Measurements from ENCODE around the gene FH.

Gene FH

DNA sequence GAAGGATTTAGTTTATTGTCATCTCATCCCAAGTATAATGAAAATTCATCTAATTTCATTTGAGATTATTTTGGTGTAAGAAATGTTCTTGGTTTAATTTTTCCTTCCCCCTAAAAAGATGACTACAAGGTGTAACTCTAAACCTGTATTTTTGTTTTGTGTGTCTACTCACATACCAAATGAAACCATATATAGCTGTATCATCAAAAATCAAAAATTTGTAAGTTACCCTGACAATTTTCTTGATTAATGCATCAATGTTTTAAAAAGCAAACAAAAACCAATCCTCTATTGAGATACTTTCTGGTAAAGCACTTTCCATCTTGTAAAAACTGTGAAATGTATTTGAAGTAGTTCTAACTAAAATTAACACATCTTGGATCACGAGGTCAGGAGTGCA is 30.8 kb downstream of the FH start:
- ChIA-PET CTCF (no interaction called here), POLR2A (no interaction called here)
- Histone ChIP-seq H3K4me3 (ENCODE audit: low read depth, low read length) (no peak overlapping the region), H3K27ac (ENCODE audit: extremely low read depth, low read depth, low read length) (no peak overlapping the region), H3K4me1 (ENCODE audit: control insufficient read depth, insufficient read depth, low read length) (no peaks in the 10 kb centered on the region), H3K36me3 (ENCODE audit: control insufficient read depth in 2 of 2, insufficient read depth in 1 of 2, low read length in 2 of 2) (no peaks in the 10 kb centered on the region), H3K9me3 (ENCODE audit: control insufficient read depth, insufficient read depth, low read depth, low read length) (no peaks in the 10 kb centered on the region)
- TF ChIP-seq ZNF223 (tag by site-specific recombination; IDR thresholded peaks at IDR 0.05): no peak
- TF ChIP-seq ZNF560 (tag by site-specific recombination; IDR thresholded peaks at IDR 0.05; ENCODE audit: borderline replicate concordance): no peak
- TF ChIP-seq, protein P1, sequence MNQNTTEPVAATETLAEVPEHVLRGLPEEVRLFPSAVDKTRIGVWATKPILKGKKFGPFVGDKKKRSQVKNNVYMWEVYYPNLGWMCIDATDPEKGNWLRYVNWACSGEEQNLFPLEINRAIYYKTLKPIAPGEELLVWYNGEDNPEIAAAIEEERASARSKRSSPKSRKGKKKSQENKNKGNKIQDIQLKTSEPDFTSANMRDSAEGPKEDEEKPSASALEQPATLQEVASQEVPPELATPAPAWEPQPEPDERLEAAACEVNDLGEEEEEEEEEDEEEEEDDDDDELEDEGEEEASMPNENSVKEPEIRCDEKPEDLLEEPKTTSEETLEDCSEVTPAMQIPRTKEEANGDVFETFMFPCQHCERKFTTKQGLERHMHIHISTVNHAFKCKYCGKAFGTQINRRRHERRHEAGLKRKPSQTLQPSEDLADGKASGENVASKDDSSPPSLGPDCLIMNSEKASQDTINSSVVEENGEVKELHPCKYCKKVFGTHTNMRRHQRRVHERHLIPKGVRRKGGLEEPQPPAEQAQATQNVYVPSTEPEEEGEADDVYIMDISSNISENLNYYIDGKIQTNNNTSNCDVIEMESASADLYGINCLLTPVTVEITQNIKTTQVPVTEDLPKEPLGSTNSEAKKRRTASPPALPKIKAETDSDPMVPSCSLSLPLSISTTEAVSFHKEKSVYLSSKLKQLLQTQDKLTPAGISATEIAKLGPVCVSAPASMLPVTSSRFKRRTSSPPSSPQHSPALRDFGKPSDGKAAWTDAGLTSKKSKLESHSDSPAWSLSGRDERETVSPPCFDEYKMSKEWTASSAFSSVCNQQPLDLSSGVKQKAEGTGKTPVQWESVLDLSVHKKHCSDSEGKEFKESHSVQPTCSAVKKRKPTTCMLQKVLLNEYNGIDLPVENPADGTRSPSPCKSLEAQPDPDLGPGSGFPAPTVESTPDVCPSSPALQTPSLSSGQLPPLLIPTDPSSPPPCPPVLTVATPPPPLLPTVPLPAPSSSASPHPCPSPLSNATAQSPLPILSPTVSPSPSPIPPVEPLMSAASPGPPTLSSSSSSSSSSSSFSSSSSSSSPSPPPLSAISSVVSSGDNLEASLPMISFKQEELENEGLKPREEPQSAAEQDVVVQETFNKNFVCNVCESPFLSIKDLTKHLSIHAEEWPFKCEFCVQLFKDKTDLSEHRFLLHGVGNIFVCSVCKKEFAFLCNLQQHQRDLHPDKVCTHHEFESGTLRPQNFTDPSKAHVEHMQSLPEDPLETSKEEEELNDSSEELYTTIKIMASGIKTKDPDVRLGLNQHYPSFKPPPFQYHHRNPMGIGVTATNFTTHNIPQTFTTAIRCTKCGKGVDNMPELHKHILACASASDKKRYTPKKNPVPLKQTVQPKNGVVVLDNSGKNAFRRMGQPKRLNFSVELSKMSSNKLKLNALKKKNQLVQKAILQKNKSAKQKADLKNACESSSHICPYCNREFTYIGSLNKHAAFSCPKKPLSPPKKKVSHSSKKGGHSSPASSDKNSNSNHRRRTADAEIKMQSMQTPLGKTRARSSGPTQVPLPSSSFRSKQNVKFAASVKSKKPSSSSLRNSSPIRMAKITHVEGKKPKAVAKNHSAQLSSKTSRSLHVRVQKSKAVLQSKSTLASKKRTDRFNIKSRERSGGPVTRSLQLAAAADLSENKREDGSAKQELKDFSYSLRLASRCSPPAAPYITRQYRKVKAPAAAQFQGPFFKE (tag by site-specific recombination; IDR thresholded peaks at IDR 0.05; ENCODE audit: borderline replicate concordance): no peak
- no peak for TF ChIP-seq ZBTB21 (tag by site-specific recombination; IDR thresholded peaks at IDR 0.05)
- TF ChIP-seq PRDM4 (tag by site-specific recombination; IDR thresholded peaks at IDR 0.05): no peak
- TF ChIP-seq PRDM10 (tag by site-specific recombination; IDR thresholded peaks at IDR 0.05): no peak
- TF ChIP-seq, protein P2, sequence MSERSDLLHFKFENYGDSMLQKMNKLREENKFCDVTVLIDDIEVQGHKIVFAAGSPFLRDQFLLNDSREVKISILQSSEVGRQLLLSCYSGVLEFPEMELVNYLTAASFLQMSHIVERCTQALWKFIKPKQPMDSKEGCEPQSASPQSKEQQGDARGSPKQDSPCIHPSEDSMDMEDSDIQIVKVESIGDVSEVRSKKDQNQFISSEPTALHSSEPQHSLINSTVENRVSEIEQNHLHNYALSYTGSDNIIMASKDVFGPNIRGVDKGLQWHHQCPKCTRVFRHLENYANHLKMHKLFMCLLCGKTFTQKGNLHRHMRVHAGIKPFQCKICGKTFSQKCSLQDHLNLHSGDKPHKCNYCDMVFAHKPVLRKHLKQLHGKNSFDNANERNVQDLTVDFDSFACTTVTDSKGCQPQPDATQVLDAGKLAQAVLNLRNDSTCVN (tag by site-specific recombination; optimal IDR thresholded peaks at IDR 0.05): no peak
- no peak for TF ChIP-seq ZNF132 (tag by site-specific recombination; IDR thresholded peaks at IDR 0.05; ENCODE audit: borderline replicate concordance)

DNA sequence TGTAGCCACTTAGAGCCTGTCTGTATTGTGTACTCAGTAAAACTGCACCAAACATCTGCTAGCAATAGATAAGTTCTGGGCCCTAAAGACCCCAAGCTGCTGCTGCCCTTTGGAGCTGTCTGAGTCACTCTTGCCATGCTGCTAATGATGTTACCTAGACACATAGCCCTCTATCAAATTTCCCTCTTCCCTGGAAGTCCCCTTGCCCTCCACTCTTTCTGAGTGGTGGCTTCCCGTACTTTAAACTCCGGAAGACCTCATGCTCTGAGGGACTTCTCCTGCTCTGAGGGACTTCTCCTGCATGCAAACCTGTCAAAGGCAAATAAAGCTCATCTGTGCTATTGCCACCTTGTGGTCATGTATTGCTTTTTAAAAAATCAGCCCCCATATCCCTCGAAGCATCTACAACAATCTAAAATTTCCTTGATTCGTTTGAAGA is 34.0 kb downstream of the FH start:
- no peak overlapping the region for H3K4me3 ChIP-seq (ENCODE audit: low read depth, low read length)
- H3K36me3 ChIP-seq (ENCODE audit: control insufficient read depth in 2 of 2, insufficient read depth in 1 of 2, low read length in 2 of 2): no peaks in the 10 kb centered on the region
- no peak for TF ChIP-seq ZNF473 (tag by site-specific recombination; IDR thresholded peaks at IDR 0.05)
- H3K27ac ChIP-seq (ENCODE audit: extremely low read depth, low read depth, low read length): no peak overlapping the region
- no peaks in the 10 kb centered on the region for H3K4me1 ChIP-seq (ENCODE audit: control insufficient read depth, insufficient read depth, low read length)
- H3K9me3 ChIP-seq (ENCODE audit: control insufficient read depth, insufficient read depth, low read depth, low read length): no peaks in the 10 kb centered on the region
- ChIA-PET POLR2A (no interaction called here), CTCF (interaction anchor here (1.2 to 1.3 kb wide), 2 partner anchors 11 to 598 kb away, joined by 3 to 4 read pairs; no protein-coding TSS in a partner anchor)

All from HEK293 (cell line).